ENCODE measurements around the gene REEP2. TPM values are rescaled to one million over a fixed set of nuclear protein-coding genes. Genes with fewer than 3 reads are reported as not detected.
A peak's percentile ranks its signal among the peaks of the same experiment; 100 is the strongest.
"Not testable (repeated sequence)": the region's sequence is repeated elsewhere in the genome, so short reads cannot be mapped to it uniquely, and the experiment has no call there.

Gene REEP2, protein sequence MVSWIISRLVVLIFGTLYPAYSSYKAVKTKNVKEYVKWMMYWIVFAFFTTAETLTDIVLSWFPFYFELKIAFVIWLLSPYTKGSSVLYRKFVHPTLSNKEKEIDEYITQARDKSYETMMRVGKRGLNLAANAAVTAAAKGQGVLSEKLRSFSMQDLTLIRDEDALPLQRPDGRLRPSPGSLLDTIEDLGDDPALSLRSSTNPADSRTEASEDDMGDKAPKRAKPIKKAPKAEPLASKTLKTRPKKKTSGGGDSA
- total RNA-seq (1 to 10 TPM in 1 of 2 donors, under 1 TPM in 1; 0.98 to 1.1 TPM), polyA plus RNA-seq (under 1 TPM; 0.29 to 0.85 TPM)
- long read RNA-seq, donor 1, partial matches to known transcripts, result 0 of 1 reads
- long read RNA-seq, donor 1, other reads (novel, unspliced or antisense), result 0 of 1 reads
- long read RNA-seq, donor 2, result 0 reads
- long read RNA-seq, donor 3, result 0 reads
- long read RNA-seq, donor 4, result 0 reads
- long read RNA-seq, donor 5, partial matches to known transcripts, result 0 of 1 reads
- long read RNA-seq, donor 5, other reads (novel, unspliced or antisense), result 0 of 1 reads

DNA sequence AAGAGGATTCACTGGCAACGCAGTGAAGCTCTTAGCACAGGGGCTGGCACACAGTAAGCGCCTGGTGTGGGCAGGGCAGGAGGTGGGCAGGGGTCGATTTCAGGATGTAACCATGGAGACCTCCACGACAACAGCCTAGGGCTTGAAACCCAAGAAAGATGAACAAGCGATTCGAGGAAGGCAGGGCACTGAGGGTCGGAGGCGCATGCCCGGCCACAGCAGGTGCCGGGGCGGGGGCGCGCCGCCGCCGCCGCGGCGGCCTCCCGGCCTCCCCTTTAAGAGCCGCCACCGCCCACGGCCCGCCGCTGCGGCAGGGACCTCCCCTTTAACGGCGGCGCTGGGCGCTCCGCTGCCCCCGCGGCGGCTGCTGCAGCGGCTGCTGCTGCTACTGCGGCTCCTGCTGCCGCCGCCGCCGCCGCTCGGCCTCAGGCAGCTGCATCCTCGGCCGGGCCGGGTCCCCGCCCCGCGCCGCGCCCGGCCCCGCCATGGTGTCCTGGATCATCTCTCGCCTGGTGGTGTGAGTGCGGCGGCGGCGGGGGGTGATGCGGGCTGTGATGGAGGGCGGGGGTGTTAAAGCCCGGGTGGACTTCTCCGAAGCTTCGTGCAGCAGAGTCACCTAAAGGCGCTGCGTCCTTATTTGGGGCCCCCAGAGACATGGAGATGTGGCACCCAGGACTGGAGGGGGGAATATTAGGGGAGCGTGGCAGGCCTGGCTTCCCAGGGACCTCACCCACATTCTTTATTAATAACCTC, at the start of gene REEP2:
REEP2 (plus strand) TSS at position 334 of the 753 bp plus-strand sequence; CDS start at position 486, 152 bp downstream.
- TF ChIP-seq, protein P1, sequence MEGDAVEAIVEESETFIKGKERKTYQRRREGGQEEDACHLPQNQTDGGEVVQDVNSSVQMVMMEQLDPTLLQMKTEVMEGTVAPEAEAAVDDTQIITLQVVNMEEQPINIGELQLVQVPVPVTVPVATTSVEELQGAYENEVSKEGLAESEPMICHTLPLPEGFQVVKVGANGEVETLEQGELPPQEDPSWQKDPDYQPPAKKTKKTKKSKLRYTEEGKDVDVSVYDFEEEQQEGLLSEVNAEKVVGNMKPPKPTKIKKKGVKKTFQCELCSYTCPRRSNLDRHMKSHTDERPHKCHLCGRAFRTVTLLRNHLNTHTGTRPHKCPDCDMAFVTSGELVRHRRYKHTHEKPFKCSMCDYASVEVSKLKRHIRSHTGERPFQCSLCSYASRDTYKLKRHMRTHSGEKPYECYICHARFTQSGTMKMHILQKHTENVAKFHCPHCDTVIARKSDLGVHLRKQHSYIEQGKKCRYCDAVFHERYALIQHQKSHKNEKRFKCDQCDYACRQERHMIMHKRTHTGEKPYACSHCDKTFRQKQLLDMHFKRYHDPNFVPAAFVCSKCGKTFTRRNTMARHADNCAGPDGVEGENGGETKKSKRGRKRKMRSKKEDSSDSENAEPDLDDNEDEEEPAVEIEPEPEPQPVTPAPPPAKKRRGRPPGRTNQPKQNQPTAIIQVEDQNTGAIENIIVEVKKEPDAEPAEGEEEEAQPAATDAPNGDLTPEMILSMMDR (IDR thresholded peaks at IDR 0.05; ENCODE audit: control extremely low read depth, extremely low read depth), result no peak

DNA sequence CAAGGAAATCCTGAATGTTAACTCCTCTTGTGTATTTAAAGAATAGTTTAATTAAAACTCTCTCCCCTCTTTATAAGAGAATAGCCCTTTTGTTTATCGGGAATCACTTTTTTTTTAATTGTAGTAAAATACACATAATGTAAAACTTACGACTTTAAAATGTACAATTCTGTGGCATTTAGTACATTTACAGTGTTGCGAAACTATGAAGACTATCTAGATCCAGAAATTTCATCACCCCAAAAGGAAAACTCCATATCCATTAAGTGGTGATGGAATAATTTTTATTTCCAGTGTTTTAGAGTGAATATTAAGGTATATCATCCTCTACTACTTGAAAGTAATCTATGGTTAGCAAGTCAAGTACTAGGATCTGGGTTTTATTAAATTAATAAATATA, 49.5 kb upstream of the REEP2 start:
- no peak for DNase-seq
- no peak overlapping the region for H3K27ac ChIP-seq (ENCODE audit: low read depth in 1 of 2, low read length in 1 of 2)
- TF ChIP-seq, protein P1 (IDR thresholded peaks at IDR 0.05; ENCODE audit: control extremely low read depth, extremely low read depth), result no peak

More for the DNA sequence above, at the start of gene REEP2:
- Histone ChIP-seq H3K36me3 (ENCODE audit: control insufficient read depth in 4 of 4, insufficient read depth in 4 of 4, low read length in 4 of 4) (peaks cover 11 to 24% (median 13%) of the 10 kb centered on the region in 4 donors), H3K9ac (ENCODE audit: insufficient read depth in 1 of 2, low read length in 2 of 2) (peak within 1 kb of the TSS in 1 of 2 donors; percentile 23), H3K27ac (ENCODE audit: low read depth in 1 of 2, low read length in 1 of 2) (no peak within 1 kb of the TSS), H3K9me3 (ENCODE audit: control insufficient read depth in 4 of 4, insufficient read depth in 3 of 4, low read length in 3 of 4) (no peaks in the 10 kb centered on the region), H3K4me1 (ENCODE audit: control insufficient read depth in 5 of 5, insufficient read depth in 5 of 5, low read length in 5 of 5) (peaks cover 0 to 17% (median 0%) of the 10 kb centered on the region in 5 donors), H3K27me3 (ENCODE audit: control insufficient read depth in 3 of 3, insufficient read depth in 3 of 3, low read length in 2 of 3) (no peaks in the 10 kb centered on the region), H3K4me3 (peak within 1 kb of the TSS; percentile 20)
- DNase-seq (peak; percentile 53 to 64 (median 63)), ATAC-seq (ENCODE audit: insufficient read depth, low FRiP score) (peak; percentile 64)
- WGBS, 2 donors, result 1 to 3% methylated on average over 31 to 65 of the region's 65 CpGs

DNA sequence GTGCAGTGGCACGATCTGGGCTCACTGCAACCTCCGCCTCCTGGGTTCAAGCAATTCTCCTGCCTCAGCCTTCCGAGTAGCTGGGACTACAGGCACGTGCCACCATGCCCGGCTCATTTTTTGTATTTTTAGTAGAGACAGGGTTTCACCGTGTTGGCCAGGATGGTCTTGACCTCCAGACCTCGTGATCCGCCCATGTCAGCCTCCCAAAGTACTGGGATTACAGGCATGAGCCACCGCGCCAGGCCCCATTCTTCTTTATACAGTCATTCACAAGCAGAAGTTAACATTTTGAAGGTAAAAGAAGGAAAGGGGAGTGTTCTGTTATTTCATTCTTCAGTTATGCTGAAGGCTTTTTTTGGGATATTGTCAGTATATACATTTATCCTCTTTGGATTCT, 48.9 kb upstream of the REEP2 start:
- ATAC-seq (ENCODE audit: insufficient read depth, low FRiP score); H3K27me3 ChIP-seq (ENCODE audit: control insufficient read depth in 3 of 3, insufficient read depth in 3 of 3, low read length in 2 of 3); DNase-seq; H3K27ac ChIP-seq (ENCODE audit: low read depth in 1 of 2, low read length in 1 of 2); H3K9ac ChIP-seq (ENCODE audit: insufficient read depth in 1 of 2, low read length in 2 of 2); H3K4me3 ChIP-seq; H3K9me3 ChIP-seq (ENCODE audit: control insufficient read depth in 4 of 4, insufficient read depth in 3 of 4, low read length in 3 of 4): not testable (repeated sequence)
- peaks cover 0 to 11% (median 0%) of the 10 kb centered on the region in 5 donors for H3K4me1 ChIP-seq (ENCODE audit: control insufficient read depth in 5 of 5, insufficient read depth in 5 of 5, low read length in 5 of 5)
- H3K36me3 ChIP-seq (ENCODE audit: control insufficient read depth in 4 of 4, insufficient read depth in 4 of 4, low read length in 4 of 4), result peaks cover 22 to 45% (median 37%) of the 10 kb centered on the region in 4 donors
- WGBS, 2 donors, result 96 to 97% methylated on average over 10 of the region's 10 CpGs

More for the DNA sequence above, 49.5 kb upstream of the REEP2 start:
- H3K9ac ChIP-seq (ENCODE audit: insufficient read depth in 1 of 2, low read length in 2 of 2), result no peak overlapping the region
- WGBS, 2 donors, result 86 to 89% methylated on average over 3 of the region's 3 CpGs
- no peaks in the 10 kb centered on the region for H3K27me3 ChIP-seq (ENCODE audit: control insufficient read depth in 3 of 3, insufficient read depth in 3 of 3, low read length in 2 of 3)
- peaks cover 0 to 11% (median 0%) of the 10 kb centered on the region in 5 donors for H3K4me1 ChIP-seq (ENCODE audit: control insufficient read depth in 5 of 5, insufficient read depth in 5 of 5, low read length in 5 of 5)
- no peak for ATAC-seq (ENCODE audit: insufficient read depth, low FRiP score)
- H3K4me3 ChIP-seq, result no peak overlapping the region
- H3K9me3 ChIP-seq (ENCODE audit: control insufficient read depth in 4 of 4, insufficient read depth in 3 of 4, low read length in 3 of 4), result no peaks in the 10 kb centered on the region
- H3K36me3 ChIP-seq (ENCODE audit: control insufficient read depth in 4 of 4, insufficient read depth in 4 of 4, low read length in 4 of 4), result peaks cover 22 to 42% (median 35%) of the 10 kb centered on the region in 4 donors

Data from lung (tissue), 16 donors.